ENCODE results near the gene SHF.
A peak's percentile ranks its signal among the peaks of the same experiment; 100 is the strongest.

SHF gene

GRCh38 chr15:45199136-45199810 lies 11.5 kb upstream of the SHF start:
- DNase-seq: no peak

GRCh38 chr15:45198337-45199135 lies 10.8 kb upstream of the SHF start:
- DNase-seq: peak; percentile 78

GRCh38 chr15:45197512-45197911 lies 9.7 kb upstream of the SHF start:
- no peak for DNase-seq

- no peak for DNase-seq
These were observed 230 bp downstream of the SHF start for GRCh38 chr15:45187578-45187893.

GRCh38 chr15:45186771-45187577 lies 792 bp downstream of the SHF start:
- DNase-seq: no peak

GRCh38 chr15:45185903-45186770 lies 1.6 kb downstream of the SHF start:
- DNase-seq: no peak

GRCh38 chr15:45185069-45185779 lies 2.5 kb downstream of the SHF start:
- DNase-seq: no peak

GRCh38 chr15:45184562-45185041 lies 3.2 kb downstream of the SHF start:
- no peak for DNase-seq

- no peak for DNase-seq
These were observed 4.3 kb downstream of the SHF start for GRCh38 chr15:45183511-45183910.

- DNase-seq: no peak
These were observed 4.8 kb downstream of the SHF start for GRCh38 chr15:45182996-45183395.

GRCh38 chr15:45181491-45182285 lies 6.1 kb downstream of the SHF start:
- DNase-seq: no peak

- DNase-seq: no peak
These were observed 6.9 kb downstream of the SHF start for GRCh38 chr15:45180648-45181436.

- no peak for DNase-seq
These were observed 7.6 kb downstream of the SHF start for GRCh38 chr15:45180201-45180600.

- DNase-seq: no peak
These were observed 8.4 kb downstream of the SHF start for GRCh38 chr15:45179221-45179985.

- DNase-seq: no peak
These were observed 10.5 kb downstream of the SHF start for GRCh38 chr15:45177285-45177684.

- DNase-seq: no peak
These were observed 13.2 kb downstream of the SHF start for GRCh38 chr15:45174577-45174976.

- DNase-seq: no peak
These were observed 13.7 kb downstream of the SHF start for GRCh38 chr15:45174069-45174468.

GRCh38 chr15:45171912-45172311 lies 15.9 kb downstream of the SHF start:
- no peak for DNase-seq

Measured in NCI-H1105 (cell line).